ENCODE results near the gene OSM. TPM values are rescaled to one million over a fixed set of nuclear protein-coding genes. Genes with fewer than 3 reads are reported as not detected.
"Not testable (repeated sequence)": the region's sequence is repeated elsewhere in the genome, so short reads cannot be mapped to it uniquely, and the experiment has no call there.

The OSM gene
- total and polyA plus RNA-seq, 4 donors: 0.09 to 0.84 (median 0.25) TPM; not detected in 1

DNA sequence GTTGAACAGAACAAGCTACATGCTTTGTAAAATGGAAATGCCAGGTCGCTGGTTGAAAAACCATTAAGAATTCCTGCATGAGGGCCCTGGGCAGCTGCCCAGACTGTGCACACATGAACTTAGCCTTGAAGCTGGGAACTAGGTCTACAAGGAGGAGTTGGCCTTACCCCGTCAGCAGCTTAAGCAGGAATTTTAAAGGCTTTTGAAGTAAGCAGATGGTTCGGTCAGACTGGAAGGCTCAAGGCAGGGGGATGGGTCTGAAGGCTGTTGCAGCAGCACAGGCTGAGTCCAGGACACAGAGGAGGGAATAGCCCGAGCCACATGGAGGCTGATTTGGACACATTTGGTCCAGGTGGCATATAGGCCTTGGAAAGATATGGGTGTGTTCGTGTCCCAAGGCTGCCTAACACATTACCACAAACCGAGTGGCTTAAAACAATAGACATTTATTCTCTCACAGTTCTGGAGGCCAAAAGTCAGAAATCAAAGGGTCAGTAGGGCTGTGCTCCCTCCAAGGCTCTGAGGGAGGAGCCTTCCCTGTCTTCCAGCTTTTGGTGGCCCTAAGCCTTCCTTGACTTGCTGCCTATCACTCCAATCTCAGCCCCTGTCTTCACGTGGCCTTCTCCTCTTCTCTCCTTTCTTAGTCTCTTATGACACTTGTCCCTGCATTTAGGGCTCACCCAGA, 31.7 kb downstream of the OSM start:
- no peak overlapping the region for H3K9ac ChIP-seq (ENCODE audit: low read depth in 1 of 2, low read length in 2 of 2)
- H3K27me3 ChIP-seq (ENCODE audit: control insufficient read depth in 4 of 4, insufficient read depth in 4 of 4, low read length in 3 of 4): peaks cover 0 to 3% (median 0%) of the 10 kb centered on the region in 4 donors
- H3K27ac ChIP-seq (ENCODE audit: low read depth in 1 of 2, low read length in 2 of 2): no peak overlapping the region
- no peaks in the 10 kb centered on the region for H3K9me3 ChIP-seq (ENCODE audit: control insufficient read depth in 4 of 4, low read length in 3 of 4)
- H3K36me3 ChIP-seq (ENCODE audit: control insufficient read depth in 4 of 4, insufficient read depth in 3 of 4, low read depth in 1 of 4, low read length in 3 of 4): no peaks in the 10 kb centered on the region
- H3K4me3 ChIP-seq (ENCODE audit: low read depth in 1 of 3, low read length in 3 of 3): no peak overlapping the region
- no peak for TF ChIP-seq NR2F2 (IDR thresholded peaks at IDR 0.05)
- TF ChIP-seq TAF1 (conservative IDR thresholded peaks at IDR 0.05): no peak
- TF ChIP-seq, protein P1, sequence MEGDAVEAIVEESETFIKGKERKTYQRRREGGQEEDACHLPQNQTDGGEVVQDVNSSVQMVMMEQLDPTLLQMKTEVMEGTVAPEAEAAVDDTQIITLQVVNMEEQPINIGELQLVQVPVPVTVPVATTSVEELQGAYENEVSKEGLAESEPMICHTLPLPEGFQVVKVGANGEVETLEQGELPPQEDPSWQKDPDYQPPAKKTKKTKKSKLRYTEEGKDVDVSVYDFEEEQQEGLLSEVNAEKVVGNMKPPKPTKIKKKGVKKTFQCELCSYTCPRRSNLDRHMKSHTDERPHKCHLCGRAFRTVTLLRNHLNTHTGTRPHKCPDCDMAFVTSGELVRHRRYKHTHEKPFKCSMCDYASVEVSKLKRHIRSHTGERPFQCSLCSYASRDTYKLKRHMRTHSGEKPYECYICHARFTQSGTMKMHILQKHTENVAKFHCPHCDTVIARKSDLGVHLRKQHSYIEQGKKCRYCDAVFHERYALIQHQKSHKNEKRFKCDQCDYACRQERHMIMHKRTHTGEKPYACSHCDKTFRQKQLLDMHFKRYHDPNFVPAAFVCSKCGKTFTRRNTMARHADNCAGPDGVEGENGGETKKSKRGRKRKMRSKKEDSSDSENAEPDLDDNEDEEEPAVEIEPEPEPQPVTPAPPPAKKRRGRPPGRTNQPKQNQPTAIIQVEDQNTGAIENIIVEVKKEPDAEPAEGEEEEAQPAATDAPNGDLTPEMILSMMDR (IDR thresholded peaks at IDR 0.05; ENCODE audit: low read depth, low read length, missing input control): no peak
- TF ChIP-seq SP1 (IDR thresholded peaks at IDR 0.05): no peak
- no peak for TF ChIP-seq RXRA (IDR thresholded peaks at IDR 0.05)
- TF ChIP-seq, protein P2, sequence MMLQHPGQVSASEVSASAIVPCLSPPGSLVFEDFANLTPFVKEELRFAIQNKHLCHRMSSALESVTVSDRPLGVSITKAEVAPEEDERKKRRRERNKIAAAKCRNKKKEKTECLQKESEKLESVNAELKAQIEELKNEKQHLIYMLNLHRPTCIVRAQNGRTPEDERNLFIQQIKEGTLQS (IDR thresholded peaks at IDR 0.05): no peak
- no peak for TF ChIP-seq EGR1 (IDR thresholded peaks at IDR 0.05; ENCODE audit: low read depth in 2 of 2)
- TF ChIP-seq YY1 (IDR thresholded peaks at IDR 0.05): no peak
- no peak for TF ChIP-seq RAD21 (IDR thresholded peaks at IDR 0.05)
- TF ChIP-seq HNF4G (IDR thresholded peaks at IDR 0.05): no peak
- no peak for TF ChIP-seq FOXA1 (IDR thresholded peaks at IDR 0.05)
- no peak for TF ChIP-seq HNF4A (conservative IDR thresholded peaks at IDR 0.05)
- TF ChIP-seq, protein P3, sequence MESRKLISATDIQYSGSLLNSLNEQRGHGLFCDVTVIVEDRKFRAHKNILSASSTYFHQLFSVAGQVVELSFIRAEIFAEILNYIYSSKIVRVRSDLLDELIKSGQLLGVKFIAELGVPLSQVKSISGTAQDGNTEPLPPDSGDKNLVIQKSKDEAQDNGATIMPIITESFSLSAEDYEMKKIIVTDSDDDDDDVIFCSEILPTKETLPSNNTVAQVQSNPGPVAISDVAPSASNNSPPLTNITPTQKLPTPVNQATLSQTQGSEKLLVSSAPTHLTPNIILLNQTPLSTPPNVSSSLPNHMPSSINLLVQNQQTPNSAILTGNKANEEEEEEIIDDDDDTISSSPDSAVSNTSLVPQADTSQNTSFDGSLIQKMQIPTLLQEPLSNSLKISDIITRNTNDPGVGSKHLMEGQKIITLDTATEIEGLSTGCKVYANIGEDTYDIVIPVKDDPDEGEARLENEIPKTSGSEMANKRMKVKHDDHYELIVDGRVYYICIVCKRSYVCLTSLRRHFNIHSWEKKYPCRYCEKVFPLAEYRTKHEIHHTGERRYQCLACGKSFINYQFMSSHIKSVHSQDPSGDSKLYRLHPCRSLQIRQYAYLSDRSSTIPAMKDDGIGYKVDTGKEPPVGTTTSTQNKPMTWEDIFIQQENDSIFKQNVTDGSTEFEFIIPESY (IDR thresholded peaks at IDR 0.05): no peak
- TF ChIP-seq, protein P4, sequence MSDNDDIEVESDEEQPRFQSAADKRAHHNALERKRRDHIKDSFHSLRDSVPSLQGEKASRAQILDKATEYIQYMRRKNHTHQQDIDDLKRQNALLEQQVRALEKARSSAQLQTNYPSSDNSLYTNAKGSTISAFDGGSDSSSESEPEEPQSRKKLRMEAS (IDR thresholded peaks at IDR 0.05): no peak
- TF ChIP-seq, protein P5, sequence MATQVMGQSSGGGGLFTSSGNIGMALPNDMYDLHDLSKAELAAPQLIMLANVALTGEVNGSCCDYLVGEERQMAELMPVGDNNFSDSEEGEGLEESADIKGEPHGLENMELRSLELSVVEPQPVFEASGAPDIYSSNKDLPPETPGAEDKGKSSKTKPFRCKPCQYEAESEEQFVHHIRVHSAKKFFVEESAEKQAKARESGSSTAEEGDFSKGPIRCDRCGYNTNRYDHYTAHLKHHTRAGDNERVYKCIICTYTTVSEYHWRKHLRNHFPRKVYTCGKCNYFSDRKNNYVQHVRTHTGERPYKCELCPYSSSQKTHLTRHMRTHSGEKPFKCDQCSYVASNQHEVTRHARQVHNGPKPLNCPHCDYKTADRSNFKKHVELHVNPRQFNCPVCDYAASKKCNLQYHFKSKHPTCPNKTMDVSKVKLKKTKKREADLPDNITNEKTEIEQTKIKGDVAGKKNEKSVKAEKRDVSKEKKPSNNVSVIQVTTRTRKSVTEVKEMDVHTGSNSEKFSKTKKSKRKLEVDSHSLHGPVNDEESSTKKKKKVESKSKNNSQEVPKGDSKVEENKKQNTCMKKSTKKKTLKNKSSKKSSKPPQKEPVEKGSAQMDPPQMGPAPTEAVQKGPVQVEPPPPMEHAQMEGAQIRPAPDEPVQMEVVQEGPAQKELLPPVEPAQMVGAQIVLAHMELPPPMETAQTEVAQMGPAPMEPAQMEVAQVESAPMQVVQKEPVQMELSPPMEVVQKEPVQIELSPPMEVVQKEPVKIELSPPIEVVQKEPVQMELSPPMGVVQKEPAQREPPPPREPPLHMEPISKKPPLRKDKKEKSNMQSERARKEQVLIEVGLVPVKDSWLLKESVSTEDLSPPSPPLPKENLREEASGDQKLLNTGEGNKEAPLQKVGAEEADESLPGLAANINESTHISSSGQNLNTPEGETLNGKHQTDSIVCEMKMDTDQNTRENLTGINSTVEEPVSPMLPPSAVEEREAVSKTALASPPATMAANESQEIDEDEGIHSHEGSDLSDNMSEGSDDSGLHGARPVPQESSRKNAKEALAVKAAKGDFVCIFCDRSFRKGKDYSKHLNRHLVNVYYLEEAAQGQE (IDR thresholded peaks at IDR 0.05): no peak
- no peak for DNase-seq (ENCODE audit: low spot score)
- 83% methylated on average over 7 of the region's 7 CpGs for WGBS
- H3K4me1 ChIP-seq (ENCODE audit: control insufficient read depth in 4 of 4, insufficient read depth in 4 of 4, low read length in 3 of 4): no peaks in the 10 kb centered on the region

DNA sequence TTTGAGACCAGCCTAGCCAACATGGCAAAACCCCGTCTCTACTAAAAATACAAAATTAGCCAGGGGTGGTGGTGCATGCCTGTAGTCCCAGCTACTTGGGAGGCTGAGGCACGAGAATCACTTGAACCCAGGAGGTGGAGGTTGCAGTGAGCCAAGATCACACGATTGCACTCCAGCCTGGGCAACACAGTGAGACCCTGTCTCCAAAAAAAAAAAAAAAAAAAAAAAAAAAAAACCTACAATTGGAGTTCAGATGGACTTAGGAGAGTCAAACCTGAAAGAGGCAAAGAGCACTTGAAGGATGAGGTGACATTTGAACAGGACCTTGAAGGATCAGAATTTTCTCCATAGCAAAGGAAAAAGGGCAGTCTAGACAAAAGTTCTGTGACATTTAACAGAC, 32.3 kb downstream of the OSM start:
- not testable (repeated sequence) for H3K4me1 ChIP-seq (ENCODE audit: control insufficient read depth in 4 of 4, insufficient read depth in 4 of 4, low read length in 3 of 4); DNase-seq (ENCODE audit: low spot score); H3K27me3 ChIP-seq (ENCODE audit: control insufficient read depth in 4 of 4, insufficient read depth in 4 of 4, low read length in 3 of 4); H3K9me3 ChIP-seq (ENCODE audit: control insufficient read depth in 4 of 4, low read length in 3 of 4); H3K36me3 ChIP-seq (ENCODE audit: control insufficient read depth in 4 of 4, insufficient read depth in 3 of 4, low read depth in 1 of 4, low read length in 3 of 4); H3K4me3 ChIP-seq (ENCODE audit: low read depth in 1 of 3, low read length in 3 of 3); H3K9ac ChIP-seq (ENCODE audit: low read depth in 1 of 2, low read length in 2 of 2); H3K27ac ChIP-seq (ENCODE audit: low read depth in 1 of 2, low read length in 2 of 2)
- WGBS: 93% methylated on average over 3 of the region's 3 CpGs

Data from liver (tissue), 9 donors.